Measurements from ENCODE around the gene PATL2.
"Not testable (repeated sequence)": the region's sequence is repeated elsewhere in the genome, so short reads cannot be mapped to it uniquely, and the experiment has no call there.

The PATL2 gene

GRCh38 chr15:44647036-44647435, 64.1 kb downstream of the PATL2 start:
- no peak for DNase-seq (ENCODE audit: low spot score)

DNA sequence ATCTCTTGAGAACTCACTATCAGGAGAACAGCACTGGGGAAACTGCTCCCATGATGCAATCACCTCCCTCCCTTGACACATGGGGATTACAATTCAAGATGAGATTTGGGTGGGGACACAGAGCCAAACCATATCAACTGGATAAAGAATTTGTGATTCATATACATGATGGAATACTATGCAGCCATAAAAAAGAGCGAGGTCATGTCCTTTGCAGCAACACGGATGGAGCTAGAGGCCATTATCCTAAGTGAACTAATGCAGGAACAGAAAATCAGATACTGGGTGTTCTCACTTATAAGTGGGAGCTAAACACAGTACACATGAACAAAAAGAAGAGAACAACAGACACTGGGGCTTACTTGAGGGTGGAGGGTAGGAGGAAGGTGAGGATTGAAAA, 64.7 kb downstream of the PATL2 start:
- no peak for DNase-seq (ENCODE audit: low spot score)

DNA sequence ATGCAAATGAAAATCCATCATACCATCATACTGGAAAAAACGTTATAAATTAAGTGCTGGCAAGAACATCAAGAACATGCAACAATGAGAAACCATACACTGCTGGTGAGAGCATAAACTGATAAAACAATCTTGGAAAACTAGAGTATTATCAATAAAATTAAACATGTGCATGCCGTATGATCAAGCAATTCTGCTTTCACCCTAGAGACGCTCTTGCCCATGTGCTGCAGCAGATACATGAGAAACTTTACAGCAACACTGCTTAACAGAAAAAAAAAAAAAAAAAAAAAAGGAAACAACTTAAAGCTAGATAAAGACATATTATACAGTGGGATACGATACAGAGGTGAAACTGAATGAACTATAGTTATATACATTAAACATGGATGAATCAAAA, 69.5 kb downstream of the PATL2 start:
- DNase-seq (ENCODE audit: low spot score): no peak

DNA sequence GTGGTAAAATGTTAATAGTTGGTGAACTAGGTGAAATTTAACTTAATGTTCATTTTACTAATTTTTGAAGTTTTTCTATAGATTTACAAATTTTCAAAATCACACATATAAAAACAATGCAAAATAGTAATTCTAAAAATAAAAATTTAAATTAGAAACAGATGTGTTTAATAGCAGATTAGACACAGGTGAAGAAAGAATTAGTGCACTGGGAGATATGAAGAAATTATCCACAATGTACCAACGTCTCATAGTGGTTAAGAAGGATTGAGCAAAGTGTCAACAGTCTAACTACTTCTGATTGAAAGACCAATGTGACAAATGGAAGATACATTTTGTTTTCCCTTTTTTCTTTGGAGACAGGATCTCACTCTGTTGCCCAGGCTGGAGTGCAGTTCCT, 74.1 kb downstream of the PATL2 start:
- DNase-seq (ENCODE audit: low spot score): no peak

GRCh38 chr15:44633603-44634002, 77.5 kb downstream of the PATL2 start:
- no peak for DNase-seq (ENCODE audit: low spot score)

DNA sequence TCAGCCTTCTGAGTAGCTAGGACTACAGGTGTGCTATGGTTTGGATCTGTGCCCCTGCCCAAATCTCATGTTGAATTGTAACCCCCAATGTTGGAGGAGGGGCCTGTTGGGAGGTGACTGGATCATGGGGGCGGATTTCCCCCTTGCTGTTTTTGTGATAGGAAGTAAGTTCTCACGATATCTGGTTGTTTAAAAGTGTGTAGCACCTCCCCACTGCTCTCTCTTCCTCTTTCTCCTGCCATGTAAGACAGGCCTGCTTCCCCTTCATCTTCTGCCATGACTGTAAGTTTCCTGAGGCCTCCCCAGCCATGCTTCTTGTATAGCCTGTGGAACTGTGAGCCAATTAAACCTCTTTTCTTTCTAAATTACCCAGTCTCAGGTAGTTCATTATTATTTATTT, 85.8 kb downstream of the PATL2 start:
- DNase-seq (ENCODE audit: low spot score): not testable (repeated sequence)

GRCh38 chr15:44623178-44623577, 87.9 kb downstream of the PATL2 start:
- no peak for DNase-seq (ENCODE audit: low spot score)

GRCh38 chr15:44620081-44620480, 91.0 kb downstream of the PATL2 start:
- no peak for DNase-seq (ENCODE audit: low spot score)

GRCh38 chr15:44616974-44617373, 94.1 kb downstream of the PATL2 start:
- no peak for DNase-seq (ENCODE audit: low spot score)
